GM23338 (cell line): Measurements from ENCODE around the gene NECTIN1.

Experiments
- CREB1 ChIP-seq: fragments of 250-450 bp; sonication (Bioruptor Pico); IDR thresholded peaks from 2 replicates; pipeline ENCODE4 v1.5.0; 2020; ENCODE audit warnings: low read depth, mild to moderate bottlenecking, moderate library complexity
- EZH2 ChIP-seq: fragments of 200-600 bp; sonication (generic); IDR thresholded peaks from one replicate; pipeline ENCODE4 v1.8.0; 2017; ENCODE audit warnings: antibody characterized with exemption, mild to moderate bottlenecking, low read depth; ENCODE audit not compliant: unreplicated experiment
- EZH2phosphoT487 ChIP-seq: fragments of 200-600 bp; sonication (generic); IDR thresholded peaks from one replicate; pipeline ENCODE4 v1.8.1; 2018; ENCODE audit warnings: antibody characterized with exemption; ENCODE audit not compliant: unreplicated experiment
- JUNB ChIP-seq: IDR thresholded peaks from one replicate; pipeline ENCODE4 v1.6.1; 2016; ENCODE audit warnings: antibody characterized with exemption; ENCODE audit not compliant: unreplicated experiment
- NANOG ChIP-seq: IDR thresholded peaks from 2 replicates; pipeline ENCODE4 v1.6.1; 2016; ENCODE audit warnings: antibody characterized with exemption, borderline replicate concordance
- POLR2AphosphoS5 ChIP-seq: IDR thresholded peaks from 2 replicates; pipeline ENCODE4 v1.6.1; 2016; ENCODE audit warnings: antibody characterized with exemption, low read depth
- STAT1 ChIP-seq: IDR thresholded peaks from one replicate; pipeline ENCODE4 v1.6.1; 2016; ENCODE audit warnings: antibody characterized with exemption; ENCODE audit not compliant: unreplicated experiment
- ZNF114 ChIP-seq: fragments of 250-450 bp; sonication (Bioruptor Pico); IDR thresholded peaks from 2 replicates; pipeline ENCODE4 v1.5.0; 2020; ENCODE audit warnings: mild to moderate bottlenecking, moderate library complexity
- ZNF331 ChIP-seq: fragments of 250-450 bp; sonication (Bioruptor Pico); IDR thresholded peaks from 2 replicates; pipeline ENCODE4 v1.5.0; 2020; ENCODE audit warnings: low read depth, mild to moderate bottlenecking, moderate library complexity
- TF ChIP-seq, protein P1 (sequence below), 2 experiments: fragments of 200-600 bp in 1 of 2; sonication (generic) in 1 of 2; conservative IDR thresholded peaks; 2 replicates each; pipeline versions ENCODE4 v1.5.1 to v1.6.1; 2016 to 2017; ENCODE audit warnings: antibody characterized with exemption in 2 of 2, low read depth in 2 of 2, mild to moderate bottlenecking in 2 of 2, moderate library complexity in 1 of 2
- TF ChIP-seq, protein P2 (sequence below): IDR thresholded peaks from one replicate; pipeline ENCODE4 v1.6.1; 2018; ENCODE audit warnings: antibody characterized with exemption; ENCODE audit not compliant: unreplicated experiment
- TF ChIP-seq, protein P3 (sequence below): fragments of 250-450 bp; sonication (Bioruptor Pico); IDR thresholded peaks from 2 replicates; pipeline ENCODE4 v1.5.0; 2020; ENCODE audit warnings: mild to moderate bottlenecking, moderate library complexity
- TF ChIP-seq, protein P4 (sequence below): IDR thresholded peaks from 2 replicates; pipeline ENCODE4 v1.6.1; 2016; ENCODE audit warnings: antibody characterized with exemption

DNA sequence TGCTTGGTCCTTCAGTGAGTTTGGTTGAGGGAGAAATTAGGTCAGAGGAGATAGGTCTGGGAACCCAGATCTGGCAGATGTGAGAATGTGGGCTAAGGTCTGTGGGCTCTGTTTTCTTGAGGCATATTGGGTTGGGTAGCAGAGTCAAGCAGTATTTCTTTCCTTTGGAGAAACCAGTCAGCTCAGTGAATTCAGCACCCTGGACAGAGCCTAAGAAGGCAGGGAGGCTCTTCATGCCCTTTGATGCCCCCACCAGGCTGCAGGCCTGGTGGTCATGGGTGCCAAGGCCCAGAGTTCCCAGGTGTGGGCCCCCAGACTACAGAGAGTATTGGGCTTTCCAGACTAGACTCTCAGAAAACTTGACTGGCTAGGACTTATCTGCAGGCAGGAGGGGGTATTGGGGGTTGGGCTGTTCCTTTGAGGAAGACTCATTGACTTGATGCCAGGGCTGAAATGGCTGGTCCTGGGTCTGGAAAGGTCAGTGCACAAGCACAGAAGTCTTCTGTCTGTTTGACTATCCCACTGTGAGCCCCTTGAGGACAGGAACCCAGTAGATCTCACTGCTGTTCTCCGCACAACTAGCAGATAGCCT is 45.3 kb upstream of the NECTIN1 start:
- TF ChIP-seq, protein P1, sequence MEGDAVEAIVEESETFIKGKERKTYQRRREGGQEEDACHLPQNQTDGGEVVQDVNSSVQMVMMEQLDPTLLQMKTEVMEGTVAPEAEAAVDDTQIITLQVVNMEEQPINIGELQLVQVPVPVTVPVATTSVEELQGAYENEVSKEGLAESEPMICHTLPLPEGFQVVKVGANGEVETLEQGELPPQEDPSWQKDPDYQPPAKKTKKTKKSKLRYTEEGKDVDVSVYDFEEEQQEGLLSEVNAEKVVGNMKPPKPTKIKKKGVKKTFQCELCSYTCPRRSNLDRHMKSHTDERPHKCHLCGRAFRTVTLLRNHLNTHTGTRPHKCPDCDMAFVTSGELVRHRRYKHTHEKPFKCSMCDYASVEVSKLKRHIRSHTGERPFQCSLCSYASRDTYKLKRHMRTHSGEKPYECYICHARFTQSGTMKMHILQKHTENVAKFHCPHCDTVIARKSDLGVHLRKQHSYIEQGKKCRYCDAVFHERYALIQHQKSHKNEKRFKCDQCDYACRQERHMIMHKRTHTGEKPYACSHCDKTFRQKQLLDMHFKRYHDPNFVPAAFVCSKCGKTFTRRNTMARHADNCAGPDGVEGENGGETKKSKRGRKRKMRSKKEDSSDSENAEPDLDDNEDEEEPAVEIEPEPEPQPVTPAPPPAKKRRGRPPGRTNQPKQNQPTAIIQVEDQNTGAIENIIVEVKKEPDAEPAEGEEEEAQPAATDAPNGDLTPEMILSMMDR (conservative IDR thresholded peaks at IDR 0.05; ENCODE audit: low read depth in 2 of 2) = peak in 1 of 2 experiments; percentile 18; a peak in 1 of 4 replicates
- TF ChIP-seq POLR2AphosphoS5 (no peak), EZH2phosphoT487 (no peak), CREB1 (CRISPR knock-in tag) (no peak), EZH2 (no peak), NANOG (no peak), STAT1 (no peak), JUNB (no peak), ZNF331 (CRISPR knock-in tag) (no peak), ZNF114 (no peak)
- TF ChIP-seq, protein P2, sequence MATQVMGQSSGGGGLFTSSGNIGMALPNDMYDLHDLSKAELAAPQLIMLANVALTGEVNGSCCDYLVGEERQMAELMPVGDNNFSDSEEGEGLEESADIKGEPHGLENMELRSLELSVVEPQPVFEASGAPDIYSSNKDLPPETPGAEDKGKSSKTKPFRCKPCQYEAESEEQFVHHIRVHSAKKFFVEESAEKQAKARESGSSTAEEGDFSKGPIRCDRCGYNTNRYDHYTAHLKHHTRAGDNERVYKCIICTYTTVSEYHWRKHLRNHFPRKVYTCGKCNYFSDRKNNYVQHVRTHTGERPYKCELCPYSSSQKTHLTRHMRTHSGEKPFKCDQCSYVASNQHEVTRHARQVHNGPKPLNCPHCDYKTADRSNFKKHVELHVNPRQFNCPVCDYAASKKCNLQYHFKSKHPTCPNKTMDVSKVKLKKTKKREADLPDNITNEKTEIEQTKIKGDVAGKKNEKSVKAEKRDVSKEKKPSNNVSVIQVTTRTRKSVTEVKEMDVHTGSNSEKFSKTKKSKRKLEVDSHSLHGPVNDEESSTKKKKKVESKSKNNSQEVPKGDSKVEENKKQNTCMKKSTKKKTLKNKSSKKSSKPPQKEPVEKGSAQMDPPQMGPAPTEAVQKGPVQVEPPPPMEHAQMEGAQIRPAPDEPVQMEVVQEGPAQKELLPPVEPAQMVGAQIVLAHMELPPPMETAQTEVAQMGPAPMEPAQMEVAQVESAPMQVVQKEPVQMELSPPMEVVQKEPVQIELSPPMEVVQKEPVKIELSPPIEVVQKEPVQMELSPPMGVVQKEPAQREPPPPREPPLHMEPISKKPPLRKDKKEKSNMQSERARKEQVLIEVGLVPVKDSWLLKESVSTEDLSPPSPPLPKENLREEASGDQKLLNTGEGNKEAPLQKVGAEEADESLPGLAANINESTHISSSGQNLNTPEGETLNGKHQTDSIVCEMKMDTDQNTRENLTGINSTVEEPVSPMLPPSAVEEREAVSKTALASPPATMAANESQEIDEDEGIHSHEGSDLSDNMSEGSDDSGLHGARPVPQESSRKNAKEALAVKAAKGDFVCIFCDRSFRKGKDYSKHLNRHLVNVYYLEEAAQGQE = peak; percentile 88
- TF ChIP-seq, protein P3, sequence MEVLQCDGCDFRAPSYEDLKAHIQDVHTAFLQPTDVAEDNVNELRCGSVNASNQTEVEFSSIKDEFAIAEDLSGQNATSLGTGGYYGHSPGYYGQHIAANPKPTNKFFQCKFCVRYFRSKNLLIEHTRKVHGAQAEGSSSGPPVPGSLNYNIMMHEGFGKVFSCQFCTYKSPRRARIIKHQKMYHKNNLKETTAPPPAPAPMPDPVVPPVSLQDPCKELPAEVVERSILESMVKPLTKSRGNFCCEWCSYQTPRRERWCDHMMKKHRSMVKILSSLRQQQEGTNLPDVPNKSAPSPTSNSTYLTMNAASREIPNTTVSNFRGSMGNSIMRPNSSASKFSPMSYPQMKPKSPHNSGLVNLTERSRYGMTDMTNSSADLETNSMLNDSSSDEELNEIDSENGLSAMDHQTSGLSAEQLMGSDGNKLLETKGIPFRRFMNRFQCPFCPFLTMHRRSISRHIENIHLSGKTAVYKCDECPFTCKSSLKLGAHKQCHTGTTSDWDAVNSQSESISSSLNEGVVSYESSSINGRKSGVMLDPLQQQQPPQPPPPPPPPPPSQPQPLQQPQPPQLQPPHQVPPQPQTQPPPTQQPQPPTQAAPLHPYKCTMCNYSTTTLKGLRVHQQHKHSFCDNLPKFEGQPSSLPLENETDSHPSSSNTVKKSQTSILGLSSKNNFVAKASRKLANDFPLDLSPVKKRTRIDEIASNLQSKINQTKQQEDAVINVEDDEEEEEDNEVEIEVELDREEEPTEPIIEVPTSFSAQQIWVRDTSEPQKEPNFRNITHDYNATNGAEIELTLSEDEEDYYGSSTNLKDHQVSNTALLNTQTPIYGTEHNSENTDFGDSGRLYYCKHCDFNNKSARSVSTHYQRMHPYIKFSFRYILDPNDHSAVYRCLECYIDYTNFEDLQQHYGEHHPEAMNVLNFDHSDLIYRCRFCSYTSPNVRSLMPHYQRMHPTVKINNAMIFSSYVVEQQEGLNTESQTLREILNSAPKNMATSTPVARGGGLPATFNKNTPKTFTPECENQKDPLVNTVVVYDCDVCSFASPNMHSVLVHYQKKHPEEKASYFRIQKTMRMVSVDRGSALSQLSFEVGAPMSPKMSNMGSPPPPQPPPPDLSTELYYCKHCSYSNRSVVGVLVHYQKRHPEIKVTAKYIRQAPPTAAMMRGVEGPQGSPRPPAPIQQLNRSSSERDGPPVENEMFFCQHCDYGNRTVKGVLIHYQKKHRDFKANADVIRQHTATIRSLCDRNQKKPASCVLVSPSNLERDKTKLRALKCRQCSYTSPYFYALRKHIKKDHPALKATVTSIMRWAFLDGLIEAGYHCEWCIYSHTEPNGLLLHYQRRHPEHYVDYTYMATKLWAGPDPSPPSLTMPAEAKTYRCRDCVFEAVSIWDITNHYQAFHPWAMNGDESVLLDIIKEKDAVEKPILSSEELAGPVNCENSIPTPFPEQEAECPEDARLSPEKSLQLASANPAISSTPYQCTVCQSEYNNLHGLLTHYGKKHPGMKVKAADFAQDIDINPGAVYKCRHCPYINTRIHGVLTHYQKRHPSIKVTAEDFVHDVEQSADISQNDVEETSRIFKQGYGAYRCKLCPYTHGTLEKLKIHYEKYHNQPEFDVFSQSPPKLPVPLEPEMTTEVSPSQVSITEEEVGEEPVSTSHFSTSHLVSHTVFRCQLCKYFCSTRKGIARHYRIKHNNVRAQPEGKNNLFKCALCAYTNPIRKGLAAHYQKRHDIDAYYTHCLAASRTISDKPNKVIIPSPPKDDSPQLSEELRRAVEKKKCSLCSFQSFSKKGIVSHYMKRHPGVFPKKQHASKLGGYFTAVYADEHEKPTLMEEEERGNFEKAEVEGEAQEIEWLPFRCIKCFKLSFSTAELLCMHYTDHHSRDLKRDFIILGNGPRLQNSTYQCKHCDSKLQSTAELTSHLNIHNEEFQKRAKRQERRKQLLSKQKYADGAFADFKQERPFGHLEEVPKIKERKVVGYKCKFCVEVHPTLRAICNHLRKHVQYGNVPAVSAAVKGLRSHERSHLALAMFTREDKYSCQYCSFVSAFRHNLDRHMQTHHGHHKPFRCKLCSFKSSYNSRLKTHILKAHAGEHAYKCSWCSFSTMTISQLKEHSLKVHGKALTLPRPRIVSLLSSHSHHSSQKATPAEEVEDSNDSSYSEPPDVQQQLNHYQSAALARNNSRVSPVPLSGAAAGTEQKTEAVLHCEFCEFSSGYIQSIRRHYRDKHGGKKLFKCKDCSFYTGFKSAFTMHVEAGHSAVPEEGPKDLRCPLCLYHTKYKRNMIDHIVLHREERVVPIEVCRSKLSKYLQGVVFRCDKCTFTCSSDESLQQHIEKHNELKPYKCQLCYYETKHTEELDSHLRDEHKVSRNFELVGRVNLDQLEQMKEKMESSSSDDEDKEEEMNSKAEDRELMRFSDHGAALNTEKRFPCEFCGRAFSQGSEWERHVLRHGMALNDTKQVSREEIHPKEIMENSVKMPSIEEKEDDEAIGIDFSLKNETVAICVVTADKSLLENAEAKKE = no peak
- TF ChIP-seq, protein P4, sequence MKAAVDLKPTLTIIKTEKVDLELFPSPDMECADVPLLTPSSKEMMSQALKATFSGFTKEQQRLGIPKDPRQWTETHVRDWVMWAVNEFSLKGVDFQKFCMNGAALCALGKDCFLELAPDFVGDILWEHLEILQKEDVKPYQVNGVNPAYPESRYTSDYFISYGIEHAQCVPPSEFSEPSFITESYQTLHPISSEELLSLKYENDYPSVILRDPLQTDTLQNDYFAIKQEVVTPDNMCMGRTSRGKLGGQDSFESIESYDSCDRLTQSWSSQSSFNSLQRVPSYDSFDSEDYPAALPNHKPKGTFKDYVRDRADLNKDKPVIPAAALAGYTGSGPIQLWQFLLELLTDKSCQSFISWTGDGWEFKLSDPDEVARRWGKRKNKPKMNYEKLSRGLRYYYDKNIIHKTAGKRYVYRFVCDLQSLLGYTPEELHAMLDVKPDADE = no peak
